Right atrium auricular region (tissue), 2 donors: Measurements from ENCODE around the gene SDSL. TPM values are rescaled to one million over a fixed set of nuclear protein-coding genes. Genes with fewer than 3 reads are reported as not detected.

ENCODE experiments used
- DNase-seq: peaks from one replicate; pipeline ENCODE4 v3.0.0-alpha.2; 2019; ENCODE audit warnings: low spot score
- H3K27ac ChIP-seq, 2 donors: fragments of 200-600 bp; sonication (generic); 1 replicate in 1 of 2; 2 replicates in 1 of 2; pipeline ENCODE4 v1.5.1; 2016 to 2019
- H3K27me3 ChIP-seq, 2 donors: fragments of 200-600 bp; sonication (generic); one replicate each; pipeline versions ENCODE4 v1.5.1 to v1.6.0; 2017 to 2019
- H3K36me3 ChIP-seq: fragments of 200-600 bp; sonication (generic); one replicate; pipeline ENCODE4 v1.5.1; 2016
- H3K4me1 ChIP-seq, 2 donors: fragments of 200-600 bp; sonication (generic); one replicate each; pipeline versions ENCODE4 v1.5.1 to v1.6.0; 2017 to 2019
- H3K4me3 ChIP-seq, 2 donors: fragments of 200-600 bp; sonication (generic); 1 replicate in 1 of 2; 2 replicates in 1 of 2; pipeline ENCODE4 v1.5.1; 2017 to 2019; ENCODE audit warnings: mild to moderate bottlenecking in 1 of 2, moderate library complexity in 1 of 2
- H3K9me3 ChIP-seq, 2 donors: fragments of 200-600 bp; sonication (generic); one replicate each; pipeline ENCODE4 v1.5.1; 2019
- CTCF ChIP-seq, 2 donors: fragments of 200-600 bp; sonication (generic); IDR thresholded peaks; one replicate each; pipeline ENCODE4 v1.5.1; 2019; ENCODE audit warnings: antibody characterized with exemption in 2 of 2
- total RNA-seq, 2 donors: library from RNA; depleted of rRNA; stranded (reverse); fragments of >200 nt; gene quantifications; one replicate each; pipeline ENCODE4 v1.1.0, GENCODE V29; 2016

The SDSL gene
- total RNA-seq, 2 donors from 2014 or later = 2.8 to 5.5 TPM

DNA sequence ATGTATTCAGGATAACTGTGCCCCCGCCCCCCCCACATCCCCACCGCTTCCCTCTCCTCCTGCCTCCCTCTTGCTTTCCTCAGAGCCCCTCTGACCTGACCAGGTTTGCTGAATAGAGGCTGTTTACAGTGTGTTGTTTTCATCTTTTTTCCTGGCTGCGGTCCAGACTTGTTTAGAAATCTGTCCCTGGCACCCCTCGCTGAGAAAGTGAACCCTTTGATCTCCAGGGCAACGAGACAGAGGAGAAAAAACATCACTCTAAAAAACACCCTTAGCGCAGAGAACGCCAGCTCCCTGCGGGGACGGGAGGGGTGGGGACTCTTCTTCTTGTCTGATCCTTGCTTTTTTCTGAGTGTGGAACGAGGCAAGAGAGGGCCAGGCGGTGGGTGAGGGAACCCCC, 41.0 kb upstream of the SDSL start:
- H3K36me3 ChIP-seq = peaks cover 53% of the 10 kb centered on the region
- H3K27ac ChIP-seq = no peak overlapping the region
- no peaks in the 10 kb centered on the region for H3K27me3 ChIP-seq
- H3K9me3 ChIP-seq = no peaks in the 10 kb centered on the region
- no peak for DNase-seq
- no peaks in the 10 kb centered on the region for H3K4me1 ChIP-seq
- TF ChIP-seq CTCF (IDR thresholded peaks at IDR 0.05) = no peak
- no peak overlapping the region for H3K4me3 ChIP-seq

- H3K27ac ChIP-seq = no peak overlapping the region
- no peaks in the 10 kb centered on the region for H3K4me1 ChIP-seq
- no peaks in the 10 kb centered on the region for H3K9me3 ChIP-seq
- DNase-seq = no peak
- no peak for TF ChIP-seq CTCF (IDR thresholded peaks at IDR 0.05)
- no peaks in the 10 kb centered on the region for H3K27me3 ChIP-seq
- H3K36me3 ChIP-seq = peaks cover 54% of the 10 kb centered on the region
- H3K4me3 ChIP-seq = no peak overlapping the region
Observed at GRCh38 chr12:113382206-113382605, 40.0 kb upstream of the SDSL start.

DNA sequence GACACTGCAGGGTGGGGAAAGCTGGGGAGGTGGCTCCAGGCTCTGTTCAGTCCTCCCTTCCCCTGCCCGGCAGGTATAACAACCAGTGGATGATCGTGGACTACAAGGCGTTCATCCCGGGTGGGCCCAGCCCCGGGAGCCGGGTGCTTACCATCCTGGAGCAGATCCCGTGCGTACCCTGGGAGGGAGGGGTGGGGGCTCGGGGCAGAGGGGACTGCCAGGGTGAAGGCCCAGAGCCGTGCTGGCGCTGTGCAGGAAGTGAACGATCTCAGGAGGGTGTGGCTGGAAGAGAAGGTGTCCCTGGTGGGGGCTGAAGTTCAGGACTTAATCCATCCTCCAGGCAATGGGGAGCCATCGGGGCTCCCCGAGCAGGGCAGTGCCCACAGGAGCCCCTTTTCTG, 37.4 kb upstream of the SDSL start:
- Histone ChIP-seq H3K4me3 (no peak overlapping the region), H3K27ac (no peak overlapping the region), H3K36me3 (peaks cover 68% of the 10 kb centered on the region), H3K4me1 (no peaks in the 10 kb centered on the region), H3K27me3 (no peaks in the 10 kb centered on the region), H3K9me3 (no peaks in the 10 kb centered on the region)
- no peak for TF ChIP-seq CTCF (IDR thresholded peaks at IDR 0.05)
- no peak for DNase-seq

- no peaks in the 10 kb centered on the region for H3K4me1 ChIP-seq
- H3K27ac ChIP-seq = no peak overlapping the region
- H3K9me3 ChIP-seq = no peaks in the 10 kb centered on the region
- no peak for DNase-seq
- H3K27me3 ChIP-seq = no peaks in the 10 kb centered on the region
- TF ChIP-seq CTCF (IDR thresholded peaks at IDR 0.05) = no peak
- no peak overlapping the region for H3K4me3 ChIP-seq
- H3K36me3 ChIP-seq = peaks cover 70% of the 10 kb centered on the region
Observed at GRCh38 chr12:113385282-113385882, 36.8 kb upstream of the SDSL start.

- Histone ChIP-seq H3K36me3 (peaks cover 73% of the 10 kb centered on the region), H3K4me1 (no peaks in the 10 kb centered on the region), H3K9me3 (no peaks in the 10 kb centered on the region), H3K4me3 (no peak overlapping the region), H3K27ac (no peak overlapping the region), H3K27me3 (no peaks in the 10 kb centered on the region)
- no peak for TF ChIP-seq CTCF (IDR thresholded peaks at IDR 0.05)
- DNase-seq = no peak
Observed at GRCh38 chr12:113386866-113387566, 35.2 kb upstream of the SDSL start.
